OCI-LY3 (cell line): ENCODE results near the gene IGF2.
"Not testable (repeated sequence)": the region's sequence is repeated elsewhere in the genome, so short reads cannot be mapped to it uniquely, and the experiment has no call there.

Experiments used
- H2AFZ ChIP-seq: fragments of 200-600, 300-600 bp; shearing (Covaris generic); 2 replicates; pipeline ENCODE4 v1.6.0; 2014; ENCODE audit warnings: antibody characterized with exemption, low read depth, low read length
- H3K27ac ChIP-seq: fragments of 200-600, 300-600 bp; sonication (generic); 2 replicates; pipeline ENCODE4 v1.5.1; 2014; ENCODE audit warnings: mild to moderate bottlenecking, low read length, moderate library complexity, mixed read lengths
- H3K27me3 ChIP-seq: fragments of 200-600, 300-600 bp; sonication (generic); 2 replicates; pipeline ENCODE4 v1.6.1; 2014; ENCODE audit warnings: low read depth, low read length, mixed read lengths
- H3K36me3 ChIP-seq: fragments of 200-600, 300-600 bp; sonication (generic); replicated peaks from 2 replicates; pipeline ENCODE3; 2014; ENCODE audit warnings: low read depth, low read length, mixed read lengths
- H3K4me1 ChIP-seq: fragments of 300-600, 200-600 bp; sonication (generic); 2 replicates; pipeline ENCODE4 v1.6.1; 2014; ENCODE audit warnings: low read length, mixed read lengths
- H3K4me2 ChIP-seq: fragments of 200-600, 300-600 bp; sonication (generic); 2 replicates; pipeline ENCODE4 v1.6.1; 2014; ENCODE audit warnings: low read length, mixed read lengths
- H3K4me3 ChIP-seq: fragments of 300-600, 200-600 bp; sonication (generic); 2 replicates; pipeline ENCODE4 v1.5.1; 2014; ENCODE audit warnings: antibody characterized with exemption, mild to moderate bottlenecking, low read length, moderate library complexity
- H3K79me2 ChIP-seq: fragments of 300-600, 200-600 bp; shearing (Covaris generic); 2 replicates; pipeline ENCODE4 v1.6.1; 2014; ENCODE audit warnings: mild to moderate bottlenecking, low read length, mixed read lengths
- H3K9ac ChIP-seq: fragments of 300-600, 200-600 bp; shearing (Covaris generic); 2 replicates; pipeline ENCODE4 v1.6.0; 2014; ENCODE audit warnings: mild to moderate bottlenecking, low read length, moderate library complexity
- H3K9me3 ChIP-seq: fragments of 200-600, 300-600 bp; shearing (Covaris generic); 2 replicates; pipeline ENCODE4 v1.6.1; 2014; ENCODE audit warnings: low read length, mixed read lengths; ENCODE audit not compliant: insufficient read depth
- H4K20me1 ChIP-seq: fragments of 200-600, 300-600 bp; sonication (generic); 2 replicates; pipeline ENCODE4 v1.6.1; 2016; ENCODE audit warnings: low read length, mixed read lengths; ENCODE audit not compliant: insufficient read depth
- CTCF ChIP-seq: fragments of 200-600, 300-600 bp; sonication (generic); IDR thresholded peaks from 2 replicates; pipeline ENCODE4 v1.5.1; 2014; ENCODE audit warnings: antibody characterized with exemption, low read length, low read depth
- EZH2phosphoT487 ChIP-seq: fragments of 200-600 bp; shearing (Covaris generic); IDR thresholded peaks from 2 replicates; pipeline ENCODE4 v1.6.1; 2018; ENCODE audit warnings: antibody characterized with exemption, mixed run types, low read depth

Gene IGF2

DNA sequence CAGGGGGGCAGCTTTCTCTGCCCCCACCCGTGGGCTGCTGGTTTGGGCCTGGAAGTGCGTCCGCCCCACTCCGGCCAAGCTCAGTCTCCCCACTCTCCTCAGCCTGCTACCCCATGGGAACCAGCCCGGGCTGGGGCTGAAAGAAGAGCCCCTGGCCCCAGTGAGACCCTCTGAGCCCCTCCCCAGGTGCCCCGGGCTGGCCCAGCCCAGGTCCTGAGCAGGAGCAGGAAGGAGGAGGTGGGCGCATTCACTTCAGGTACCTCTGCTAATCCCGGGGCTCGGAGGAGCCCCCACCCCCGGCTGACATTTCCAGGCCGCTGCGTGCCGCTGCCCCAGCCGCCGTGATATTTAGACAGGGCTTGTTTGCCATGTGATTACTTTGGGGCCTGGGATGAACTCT, 41.2 kb upstream of the IGF2 start:
- no peaks in the 10 kb centered on the region for H3K27me3 ChIP-seq
- H3K36me3 ChIP-seq, result no peaks in the 10 kb centered on the region
- H3K4me3 ChIP-seq, result no peak overlapping the region
- H3K4me2 ChIP-seq, result no peak overlapping the region
- no peak overlapping the region for H2AFZ ChIP-seq
- H3K27ac ChIP-seq, result no peak overlapping the region
- no peaks in the 10 kb centered on the region for H3K79me2 ChIP-seq
- no peaks in the 10 kb centered on the region for H4K20me1 ChIP-seq
- TF ChIP-seq CTCF (no peak), EZH2phosphoT487 (no peak)
- H3K9ac ChIP-seq, result no peak overlapping the region
- H3K9me3 ChIP-seq, result no peaks in the 10 kb centered on the region
- H3K4me1 ChIP-seq, result no peaks in the 10 kb centered on the region

GRCh38 chr11:2179516-2179915, 40.3 kb upstream of the IGF2 start:
- Histone ChIP-seq H3K27ac (no peak overlapping the region), H3K4me1 (no peaks in the 10 kb centered on the region), H3K4me3 (no peak overlapping the region), H4K20me1 (no peaks in the 10 kb centered on the region), H3K9ac (no peak overlapping the region), H3K79me2 (no peaks in the 10 kb centered on the region), H3K27me3 (no peaks in the 10 kb centered on the region), H2AFZ (no peak overlapping the region), H3K36me3 (no peaks in the 10 kb centered on the region), H3K9me3 (no peaks in the 10 kb centered on the region), H3K4me2 (no peak overlapping the region)
- TF ChIP-seq CTCF (no peak), EZH2phosphoT487 (no peak)

DNA sequence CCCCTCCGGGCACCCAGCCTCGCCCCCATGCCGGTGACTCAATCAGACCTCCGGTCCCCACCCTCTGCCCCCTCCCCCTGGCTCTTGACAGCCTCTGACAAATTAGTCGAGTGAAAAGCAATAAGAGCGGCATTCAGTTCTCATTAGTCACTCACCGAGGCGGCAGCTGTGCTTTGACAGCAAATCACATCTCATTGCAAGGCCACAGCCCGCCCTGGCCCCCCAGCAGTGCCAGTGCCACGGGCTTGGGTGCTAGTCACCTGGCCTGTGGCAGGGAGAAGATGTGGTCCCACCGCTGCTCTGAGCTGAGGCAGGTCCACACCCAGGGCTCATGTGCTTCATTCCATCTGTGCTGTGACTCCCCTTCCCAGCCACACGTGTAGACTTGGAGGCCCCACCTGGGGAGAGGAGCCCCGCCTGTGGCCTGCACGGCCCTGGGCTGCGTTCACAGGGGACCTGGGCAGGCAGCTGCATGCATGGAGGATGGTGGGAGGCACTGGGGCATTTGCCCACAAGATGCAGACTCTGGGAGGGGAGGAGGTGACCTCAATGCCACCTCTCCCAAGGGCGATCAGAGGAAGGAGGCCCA, 39.8 kb upstream of the IGF2 start:
- H3K36me3 ChIP-seq, result no peaks in the 10 kb centered on the region
- no peaks in the 10 kb centered on the region for H4K20me1 ChIP-seq
- H2AFZ ChIP-seq, result no peak overlapping the region
- no peak overlapping the region for H3K27ac ChIP-seq
- no peak overlapping the region for H3K4me2 ChIP-seq
- H3K9ac ChIP-seq, result no peak overlapping the region
- H3K27me3 ChIP-seq, result no peaks in the 10 kb centered on the region
- H3K9me3 ChIP-seq, result no peaks in the 10 kb centered on the region
- TF ChIP-seq CTCF, result no peak
- TF ChIP-seq EZH2phosphoT487, result no peak
- H3K4me1 ChIP-seq, result no peaks in the 10 kb centered on the region
- no peaks in the 10 kb centered on the region for H3K79me2 ChIP-seq
- H3K4me3 ChIP-seq, result no peak overlapping the region

GRCh38 chr11:2178055-2178773, 39.0 kb upstream of the IGF2 start:
- not testable (repeated sequence) for H3K4me3 ChIP-seq, H3K4me2 ChIP-seq, H3K79me2 ChIP-seq, H3K27me3 ChIP-seq, H2AFZ ChIP-seq, H3K36me3 ChIP-seq, H3K4me1 ChIP-seq, H4K20me1 ChIP-seq, H3K27ac ChIP-seq, H3K9me3 ChIP-seq, H3K9ac ChIP-seq
